NCI-H146 treated with DMSO at 0.1 percent for 48 hours (cell line): ENCODE results near the gene CCPG1.

Source experiments
- DNase-seq: peaks from one replicate; lab custom pipeline; 2025; ENCODE audit not compliant: unreplicated experiment; lab: John Stamatoyannopoulos, UW

The CCPG1 gene

GRCh38 chr15:55389264-55389607 lies 18.9 kb downstream of the CCPG1 start:
- DNase-seq, result no peak

GRCh38 chr15:55387027-55387426 lies 21.1 kb downstream of the CCPG1 start:
- no peak for DNase-seq

GRCh38 chr15:55383687-55384086 lies 24.5 kb downstream of the CCPG1 start:
- DNase-seq, result no peak

GRCh38 chr15:55381595-55381994 lies 26.6 kb downstream of the CCPG1 start:
- no peak for DNase-seq

- DNase-seq, result no peak
Measured at GRCh38 chr15:55379095-55379494, 29.1 kb downstream of the CCPG1 start.

- no peak for DNase-seq
Measured at GRCh38 chr15:55372701-55373440, 35.3 kb downstream of the CCPG1 start.

- no peak for DNase-seq
Measured at GRCh38 chr15:55366981-55367380, 41.2 kb downstream of the CCPG1 start.

GRCh38 chr15:55362641-55363040 lies 45.5 kb downstream of the CCPG1 start:
- DNase-seq, result no peak

GRCh38 chr15:55361048-55361447 lies 47.1 kb downstream of the CCPG1 start:
- no peak for DNase-seq

- DNase-seq, result no peak
Measured at GRCh38 chr15:55360256-55360655, 47.9 kb downstream of the CCPG1 start.

GRCh38 chr15:55358471-55358870 lies 49.7 kb downstream of the CCPG1 start:
- DNase-seq, result no peak

- DNase-seq, result no peak
Measured at GRCh38 chr15:55357774-55358173, 50.4 kb downstream of the CCPG1 start.

GRCh38 chr15:55356985-55357585 lies 51.1 kb downstream of the CCPG1 start:
- no peak for DNase-seq

- no peak for DNase-seq
Measured at GRCh38 chr15:55353025-55353424, 55.1 kb downstream of the CCPG1 start.

GRCh38 chr15:55349282-55349681 lies 58.9 kb downstream of the CCPG1 start:
- no peak for DNase-seq

GRCh38 chr15:55348281-55348778 lies 59.8 kb downstream of the CCPG1 start:
- no peak for DNase-seq

- no peak for DNase-seq
Measured at GRCh38 chr15:55344206-55344605, 64.0 kb downstream of the CCPG1 start.

- DNase-seq, result no peak
Measured at GRCh38 chr15:55343168-55343567, 65.0 kb downstream of the CCPG1 start.

- no peak for DNase-seq
Measured at GRCh38 chr15:55337160-55337559, 71.0 kb downstream of the CCPG1 start.

GRCh38 chr15:55334997-55335396 lies 73.2 kb downstream of the CCPG1 start:
- no peak for DNase-seq

- DNase-seq, result no peak
Measured at GRCh38 chr15:55334371-55334770, 73.8 kb downstream of the CCPG1 start.

- DNase-seq, result no peak
Measured at GRCh38 chr15:55327387-55327786, 80.8 kb downstream of the CCPG1 start.

GRCh38 chr15:55322467-55322866 lies 85.7 kb downstream of the CCPG1 start:
- DNase-seq, result no peak
